Astrocyte of the spinal cord (primary cell): Measurements from ENCODE around the gene GRK5.
"Not testable (repeated sequence)": the region's sequence is repeated elsewhere in the genome, so short reads cannot be mapped to it uniquely, and the experiment has no call there.

ENCODE experiments used
- DNase-seq: peaks from one replicate; pipeline ENCODE4 v3.0.0; 2011; ENCODE audit warnings: low read depth, low spot score
- H3K4me3 ChIP-seq: 2 replicates; pipeline ENCODE4 v1.5.1; 2011; ENCODE audit warnings: low read depth, mild to moderate bottlenecking, low read length, moderate library complexity
- in situ Hi-C: cut with HindIII; loops from 2 replicates; pipeline ENCODE4 v1.10.0; 2017; ENCODE audit warnings: low sequenced_read_pairs
- TF ChIP-seq, protein P1 (sequence below): IDR thresholded peaks from 2 replicates; pipeline ENCODE4 v1.5.1; 2012; ENCODE audit warnings: low read depth, mild to moderate bottlenecking, low read length, inconsistent platforms

GRK5 gene

DNA sequence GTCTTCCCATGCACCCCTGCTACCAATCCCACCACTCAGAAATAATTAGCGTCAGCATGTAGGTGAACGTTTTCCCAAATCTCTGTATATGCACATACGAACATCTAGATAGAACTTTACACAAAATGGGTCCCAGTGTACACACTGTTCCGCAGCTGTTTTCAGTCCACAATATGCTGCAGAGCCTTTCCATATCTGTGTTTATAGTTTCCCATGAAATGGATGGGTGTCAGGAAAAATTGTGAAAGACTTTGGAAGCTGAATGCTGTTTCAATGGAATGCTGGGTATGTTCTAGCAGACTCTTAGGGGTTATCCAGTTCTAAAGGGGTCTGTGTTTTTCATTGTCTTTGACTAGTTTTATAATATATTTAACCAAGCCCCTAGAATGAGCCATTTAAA is 13.8 kb downstream of the GRK5 start:
- TF ChIP-seq, protein P1, sequence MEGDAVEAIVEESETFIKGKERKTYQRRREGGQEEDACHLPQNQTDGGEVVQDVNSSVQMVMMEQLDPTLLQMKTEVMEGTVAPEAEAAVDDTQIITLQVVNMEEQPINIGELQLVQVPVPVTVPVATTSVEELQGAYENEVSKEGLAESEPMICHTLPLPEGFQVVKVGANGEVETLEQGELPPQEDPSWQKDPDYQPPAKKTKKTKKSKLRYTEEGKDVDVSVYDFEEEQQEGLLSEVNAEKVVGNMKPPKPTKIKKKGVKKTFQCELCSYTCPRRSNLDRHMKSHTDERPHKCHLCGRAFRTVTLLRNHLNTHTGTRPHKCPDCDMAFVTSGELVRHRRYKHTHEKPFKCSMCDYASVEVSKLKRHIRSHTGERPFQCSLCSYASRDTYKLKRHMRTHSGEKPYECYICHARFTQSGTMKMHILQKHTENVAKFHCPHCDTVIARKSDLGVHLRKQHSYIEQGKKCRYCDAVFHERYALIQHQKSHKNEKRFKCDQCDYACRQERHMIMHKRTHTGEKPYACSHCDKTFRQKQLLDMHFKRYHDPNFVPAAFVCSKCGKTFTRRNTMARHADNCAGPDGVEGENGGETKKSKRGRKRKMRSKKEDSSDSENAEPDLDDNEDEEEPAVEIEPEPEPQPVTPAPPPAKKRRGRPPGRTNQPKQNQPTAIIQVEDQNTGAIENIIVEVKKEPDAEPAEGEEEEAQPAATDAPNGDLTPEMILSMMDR = no peak
- in situ Hi-C loops = no loop called here
- DNase-seq = no peak
- no peak overlapping the region for H3K4me3 ChIP-seq

DNA sequence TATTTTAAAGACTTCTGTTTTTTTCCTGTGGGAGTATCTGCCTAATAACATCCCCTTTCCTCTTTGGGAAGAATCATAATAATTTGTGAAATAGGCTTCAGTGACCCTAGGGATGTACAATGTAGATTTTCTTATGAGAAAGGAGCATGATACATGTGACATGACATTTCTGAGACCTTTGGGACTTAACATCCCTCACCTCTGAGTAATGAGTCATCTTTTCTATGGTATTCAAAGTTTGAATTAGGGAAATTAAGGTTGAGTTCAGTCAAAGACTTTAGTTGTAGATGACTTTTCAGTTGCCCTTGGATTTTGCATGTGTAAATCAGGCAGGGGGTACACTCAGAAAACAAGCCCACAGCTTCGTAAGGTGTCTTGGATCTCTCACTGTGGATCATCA is 14.3 kb downstream of the GRK5 start:
- H3K4me3 ChIP-seq = no peak overlapping the region
- no peak for DNase-seq
- in situ Hi-C loops = no loop called here
- TF ChIP-seq, protein P1 = no peak

DNA sequence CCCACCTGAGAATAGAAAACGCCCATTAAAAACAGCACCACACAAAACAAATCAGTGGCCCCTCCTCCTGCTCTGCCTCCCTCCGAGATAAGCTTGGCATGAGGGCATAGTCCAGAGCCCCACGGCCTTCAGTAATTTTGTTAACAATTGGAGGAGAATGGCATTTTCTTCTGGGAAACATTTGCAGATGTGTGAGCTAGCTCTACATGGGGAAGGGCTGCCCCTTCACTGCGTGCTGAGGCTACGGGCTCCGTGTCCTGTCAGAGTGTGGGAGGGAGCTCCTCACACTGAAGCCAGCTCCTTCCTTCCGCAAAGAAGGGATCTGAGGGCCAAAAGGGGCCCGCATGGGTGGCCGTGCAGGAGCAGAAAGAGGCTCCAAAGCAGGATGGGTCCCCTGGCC is 15.2 kb downstream of the GRK5 start:
- DNase-seq = no peak
- TF ChIP-seq, protein P1 = no peak
- in situ Hi-C loops = no loop called here
- H3K4me3 ChIP-seq = no peak overlapping the region

DNA sequence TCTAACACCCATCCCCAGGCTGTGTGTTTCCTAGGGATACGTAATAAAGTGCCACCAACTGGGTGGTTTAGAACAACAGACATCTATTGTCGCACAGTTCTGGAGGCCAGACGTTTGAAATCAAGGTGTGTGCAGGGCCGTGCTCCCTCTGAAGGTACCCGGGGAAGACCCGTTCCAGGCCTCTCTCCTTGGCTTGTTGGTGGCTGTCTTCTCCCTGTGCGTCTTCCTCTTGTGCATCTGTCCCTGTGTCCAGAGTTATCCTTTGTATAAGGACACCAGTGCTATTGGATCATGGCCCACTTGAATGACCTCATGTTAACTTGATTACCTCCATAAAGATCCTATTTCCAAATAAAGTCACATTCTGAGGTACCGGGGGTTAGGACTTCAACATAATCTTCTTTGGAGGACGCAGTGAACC is 15.6 kb downstream of the GRK5 start:
- in situ Hi-C loops = no loop called here
- DNase-seq = no peak
- TF ChIP-seq, protein P1 = no peak
- no peak overlapping the region for H3K4me3 ChIP-seq

DNA sequence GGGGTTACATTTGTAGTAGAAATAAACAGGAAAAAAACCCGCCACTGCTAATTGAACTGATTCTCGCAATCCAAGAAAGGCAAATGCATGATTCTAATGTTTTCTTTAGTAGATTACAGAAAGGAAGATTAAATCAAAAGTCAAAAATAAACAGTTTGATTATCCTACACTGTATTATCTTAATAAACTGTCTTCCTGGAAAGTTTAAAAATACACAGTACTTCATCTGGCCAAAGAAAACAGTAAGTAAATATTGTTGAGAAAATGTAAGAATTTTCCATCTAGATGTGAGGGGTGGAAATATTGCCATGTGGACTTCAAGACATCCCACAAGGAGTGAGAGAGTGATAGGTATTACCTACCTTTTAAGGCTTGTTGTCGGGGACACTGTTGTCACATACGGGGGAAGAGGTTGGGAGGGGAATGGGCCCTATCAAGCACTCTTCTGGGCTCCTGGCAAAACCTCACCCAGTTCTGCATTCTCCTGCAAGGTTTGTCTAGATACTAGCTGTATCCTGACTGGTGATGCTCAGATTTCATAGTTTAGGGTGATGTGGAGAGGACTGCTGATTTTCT is 17.8 kb downstream of the GRK5 start:
- TF ChIP-seq, protein P1 = no peak
- no peak for DNase-seq
- no peak overlapping the region for H3K4me3 ChIP-seq
- in situ Hi-C loops = no loop called here

DNA sequence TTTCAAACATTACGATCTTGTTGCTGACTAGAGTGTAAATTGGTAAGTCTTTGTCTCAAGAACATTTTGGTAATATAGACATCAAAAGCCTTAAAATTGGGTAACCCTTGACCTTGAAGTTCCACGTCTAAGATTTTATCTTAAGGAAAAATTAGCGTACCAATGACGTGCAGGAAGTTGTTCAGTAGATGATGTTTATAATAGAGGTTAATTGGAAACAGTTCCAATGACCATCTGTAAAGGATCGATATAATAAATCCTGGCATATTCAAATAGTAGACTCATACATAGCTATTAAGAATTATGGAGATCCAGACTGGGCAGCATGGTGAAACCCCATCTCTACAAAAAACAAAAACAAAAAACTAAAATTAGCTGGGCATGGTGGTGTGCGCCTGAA is 20.5 kb downstream of the GRK5 start:
- TF ChIP-seq, protein P1 = no peak
- no peak for DNase-seq
- in situ Hi-C loops = no loop called here
- no peak overlapping the region for H3K4me3 ChIP-seq

DNA sequence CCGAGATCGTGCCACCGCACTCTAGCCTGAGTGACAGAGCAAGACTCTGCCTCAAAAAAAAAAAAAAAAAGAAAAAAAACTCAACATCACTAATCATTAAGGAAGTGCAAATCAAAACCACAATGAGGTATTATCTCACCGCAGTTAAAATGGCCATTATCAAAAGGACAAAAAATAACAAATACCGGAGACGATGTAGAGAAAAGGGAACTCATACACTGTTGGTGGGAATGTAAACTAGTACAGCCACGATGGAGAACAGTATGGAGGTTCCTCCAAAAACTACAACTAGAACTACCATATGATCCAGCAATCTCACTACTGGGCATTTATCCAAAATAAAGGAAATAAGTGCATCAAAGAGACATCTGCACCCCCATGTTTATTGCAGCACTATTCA is 24.3 kb downstream of the GRK5 start:
- in situ Hi-C loops = no loop called here
- DNase-seq = no peak
- TF ChIP-seq, protein P1 = no peak
- H3K4me3 ChIP-seq = no peak overlapping the region

DNA sequence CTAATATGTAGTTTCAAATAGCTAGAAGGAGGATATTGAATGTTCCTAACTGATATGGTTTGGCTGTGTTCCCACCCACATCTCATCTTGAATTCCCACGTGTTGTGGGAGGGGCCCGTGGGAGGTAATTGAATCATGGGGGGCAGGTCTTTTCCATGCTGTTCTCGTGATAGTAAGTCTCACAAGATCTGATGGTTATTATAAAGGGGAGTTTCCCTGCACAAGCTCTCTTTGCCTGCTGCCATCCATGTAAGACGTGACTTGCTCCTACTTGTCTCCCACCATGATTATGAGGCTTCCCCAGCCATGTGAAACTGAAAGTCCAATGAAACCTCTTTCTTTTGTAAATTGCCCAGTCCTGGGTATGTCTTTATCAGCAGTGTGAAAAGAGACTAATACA is 25.1 kb downstream of the GRK5 start:
- DNase-seq, H3K4me3 ChIP-seq, in situ Hi-C loops: not testable (repeated sequence)
